HG03280 (cell line): Measurements from ENCODE around the gene CALCB.
"Not testable (repeated sequence)": the region's sequence is repeated elsewhere in the genome, so short reads cannot be mapped to it uniquely, and the experiment has no call there.

Experiments
- ATAC-seq: cut with Tn5 transposase; IDR thresholded peaks from one replicate; pipeline ENCODE4 v1.9.1; 2021; ENCODE audit warnings: mild to moderate bottlenecking, moderate library complexity; ENCODE audit not compliant: unreplicated experiment

Gene CALCB, protein sequence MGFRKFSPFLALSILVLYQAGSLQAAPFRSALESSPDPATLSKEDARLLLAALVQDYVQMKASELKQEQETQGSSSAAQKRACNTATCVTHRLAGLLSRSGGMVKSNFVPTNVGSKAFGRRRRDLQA

DNA sequence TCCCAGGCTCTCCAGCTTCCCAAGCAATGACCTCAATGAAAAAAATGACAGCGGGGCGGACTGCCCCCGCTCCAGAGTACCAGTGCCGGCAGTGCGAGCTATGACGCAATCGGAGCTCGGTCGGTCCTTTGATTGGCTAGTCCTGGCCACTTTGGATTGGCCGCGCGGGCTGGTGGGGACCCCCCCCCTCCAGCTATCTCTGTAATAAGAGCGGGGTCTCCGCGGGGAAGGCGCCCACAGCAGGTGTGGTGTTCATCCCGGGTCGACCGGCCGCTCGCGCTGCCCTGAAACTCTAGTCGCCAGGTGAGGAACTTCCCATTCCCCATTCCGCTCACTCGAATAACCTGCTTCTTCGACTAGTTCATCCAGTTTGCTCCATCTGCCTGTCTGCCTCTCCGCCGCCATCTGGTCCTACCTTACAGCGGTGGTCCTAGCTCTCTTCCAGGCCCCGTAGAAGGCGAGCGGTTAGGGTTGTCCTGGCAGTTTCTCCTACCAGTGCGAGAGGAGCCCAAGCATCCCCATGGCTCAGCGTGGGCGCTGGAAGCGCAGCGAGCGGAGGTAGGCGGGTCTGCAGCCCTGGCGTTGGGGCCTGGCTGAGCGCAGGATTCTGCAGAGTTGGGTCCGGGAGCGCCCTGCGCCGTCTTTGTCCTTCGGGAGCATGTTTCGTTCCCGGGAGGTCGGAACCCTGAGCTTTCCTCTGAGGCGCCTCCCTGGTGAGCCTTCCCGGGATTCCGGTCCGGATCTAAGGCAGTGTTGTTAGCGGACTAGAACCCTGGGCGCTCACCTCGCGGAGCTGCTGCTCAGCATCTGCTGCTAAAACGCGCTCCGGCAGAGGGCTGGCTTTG, at the start of gene CALCB:
Gene CALCB, plus strand, starts transcription at position 233 of the 845 bp plus-strand sequence. CDS start 1,126 bp downstream, outside the sequence.
- no peak for ATAC-seq

DNA sequence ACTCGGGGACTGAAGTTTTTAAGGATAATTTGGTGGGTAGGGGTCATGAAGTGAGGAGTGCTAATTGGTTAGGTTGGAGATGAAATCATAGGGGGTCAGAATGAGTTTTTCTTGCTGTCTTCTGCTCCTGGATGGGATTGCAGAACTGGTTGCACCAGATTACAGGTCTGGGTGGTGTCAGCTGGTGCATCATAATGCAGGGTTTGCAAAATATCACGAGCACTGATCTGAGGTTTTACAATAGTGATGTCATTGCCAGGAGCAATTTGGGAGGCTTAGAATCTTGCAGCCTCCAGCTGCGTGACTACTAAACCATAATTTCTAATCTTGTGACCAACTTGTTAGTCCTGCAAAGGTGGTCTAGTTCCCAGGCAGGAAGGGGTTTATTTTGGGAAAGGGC, 46.4 kb upstream of the CALCB start:
- no peak for ATAC-seq

GRCh38 chr11:15027956-15028355, 45.4 kb upstream of the CALCB start:
- no peak for ATAC-seq

DNA sequence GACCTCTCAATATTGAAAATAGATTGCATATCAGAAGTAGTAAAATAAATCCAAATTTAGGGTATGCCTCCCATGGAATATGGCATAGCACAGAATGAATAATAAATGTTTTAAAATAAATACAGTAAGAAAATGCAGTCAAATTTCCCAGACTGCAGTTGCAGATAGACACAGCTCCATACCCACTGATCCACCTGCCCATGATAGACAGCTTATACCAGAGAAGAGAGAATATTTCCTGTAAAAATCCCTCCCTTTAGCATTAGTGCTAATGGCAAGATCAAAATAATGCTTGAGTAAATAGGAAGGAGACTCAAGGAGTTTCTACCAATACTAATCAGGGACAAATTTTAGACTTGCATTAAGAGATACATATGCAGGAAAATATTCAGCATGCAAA, 45.0 kb upstream of the CALCB start:
- ATAC-seq, result no peak

DNA sequence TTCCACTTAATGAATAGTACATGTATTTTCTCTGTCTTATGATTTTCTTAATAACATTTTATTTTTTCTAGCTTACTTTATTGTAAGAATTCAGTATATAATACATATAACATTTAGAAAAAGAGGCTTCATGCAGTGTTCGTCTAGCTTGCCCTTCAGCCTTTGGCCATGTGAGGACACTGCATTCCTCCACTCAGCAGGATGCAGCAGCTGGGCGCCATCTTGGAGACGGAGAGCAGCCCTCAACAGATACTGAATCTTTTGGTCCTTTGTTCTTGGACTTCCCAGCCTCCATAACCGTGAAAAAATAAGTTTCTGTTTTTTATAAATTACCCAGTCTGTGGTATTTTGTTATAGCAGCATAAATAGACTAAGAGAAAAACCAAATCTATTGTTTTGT, 41.4 kb upstream of the CALCB start:
- not testable (repeated sequence) for ATAC-seq

- no peak for ATAC-seq
Observed at GRCh38 chr11:15034687-15035267, 38.6 kb upstream of the CALCB start.

DNA sequence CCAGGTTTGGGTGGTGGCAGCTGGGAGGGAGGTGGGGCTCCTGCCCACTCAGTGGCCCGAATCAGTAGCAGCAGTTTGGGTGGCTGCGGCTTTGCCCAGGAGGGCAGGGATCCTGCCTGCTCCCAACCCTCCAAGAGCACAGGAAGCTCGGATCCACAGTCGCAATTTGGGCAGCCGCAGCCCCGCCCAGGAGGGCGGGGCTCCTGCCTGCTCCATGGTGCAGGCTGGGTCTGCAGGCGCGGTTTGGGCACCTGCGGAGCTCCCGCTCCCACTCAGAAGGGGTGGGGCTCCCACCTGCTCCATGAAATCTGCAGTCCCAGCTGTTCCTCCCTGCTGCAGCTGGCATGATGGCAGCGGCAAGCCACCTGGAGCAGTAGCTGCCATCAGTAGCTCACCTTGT, 38.1 kb upstream of the CALCB start:
- no peak for ATAC-seq

- no peak for ATAC-seq
Observed at GRCh38 chr11:15038963-15039362, 34.4 kb upstream of the CALCB start.

DNA sequence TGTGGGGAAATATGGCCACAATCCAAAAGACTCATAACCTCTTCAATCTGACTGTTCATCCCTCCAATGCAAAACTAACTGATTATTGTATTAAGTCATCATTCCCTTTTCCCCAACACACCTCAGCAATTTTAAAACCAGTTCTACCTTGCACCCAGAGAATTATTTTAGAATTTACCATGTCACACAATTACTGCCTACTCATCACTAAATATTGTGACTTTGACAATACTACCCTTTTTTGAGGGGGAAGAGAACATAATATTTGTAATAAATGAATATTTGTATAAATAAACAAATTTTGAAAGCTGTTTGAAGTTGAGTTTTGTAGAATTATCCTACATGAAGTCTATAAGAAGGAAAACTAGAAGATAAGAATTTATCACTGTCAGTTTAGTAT, 28.2 kb upstream of the CALCB start:
- no peak for ATAC-seq

DNA sequence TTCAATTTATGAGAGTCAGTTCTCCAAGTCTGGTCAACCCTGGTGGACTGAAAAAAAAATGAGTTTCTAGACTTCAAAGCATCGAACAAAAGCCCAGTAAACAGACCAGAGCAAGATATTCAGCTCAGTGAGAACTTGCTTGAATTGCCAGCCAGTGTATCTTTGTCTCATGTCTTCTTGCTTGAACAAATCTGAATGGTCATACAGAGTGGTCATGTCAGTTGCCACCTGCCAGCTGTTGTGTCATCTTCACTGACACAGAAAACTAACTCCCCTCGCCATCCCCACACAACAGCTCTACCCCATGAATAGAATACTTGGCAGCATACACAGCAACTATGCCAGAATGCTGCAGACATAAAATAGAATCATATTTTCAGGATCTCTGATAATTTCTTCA, 27.5 kb upstream of the CALCB start:
- ATAC-seq, result no peak

- not testable (repeated sequence) for ATAC-seq
Observed at GRCh38 chr11:15046673-15047072, 26.7 kb upstream of the CALCB start.

DNA sequence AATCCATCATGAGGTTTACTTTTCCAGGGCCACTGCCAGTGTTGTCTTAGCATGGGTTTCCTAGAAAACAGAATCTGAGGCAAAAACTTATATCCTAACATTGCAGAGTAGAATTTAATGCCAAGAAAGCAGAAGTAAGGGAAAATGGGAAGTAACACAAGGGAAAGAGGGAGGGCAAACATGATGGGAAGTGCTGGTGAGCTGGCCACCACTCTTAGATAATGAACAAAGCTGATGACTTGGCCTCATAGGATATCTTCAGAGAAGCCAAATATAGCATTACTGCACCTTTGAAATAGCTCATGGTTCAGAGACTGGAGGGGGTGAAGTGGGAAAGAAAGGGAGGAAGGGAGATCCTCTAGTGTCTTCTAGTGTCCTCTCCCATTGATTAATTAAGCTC, 24.8 kb upstream of the CALCB start:
- ATAC-seq, result no peak

DNA sequence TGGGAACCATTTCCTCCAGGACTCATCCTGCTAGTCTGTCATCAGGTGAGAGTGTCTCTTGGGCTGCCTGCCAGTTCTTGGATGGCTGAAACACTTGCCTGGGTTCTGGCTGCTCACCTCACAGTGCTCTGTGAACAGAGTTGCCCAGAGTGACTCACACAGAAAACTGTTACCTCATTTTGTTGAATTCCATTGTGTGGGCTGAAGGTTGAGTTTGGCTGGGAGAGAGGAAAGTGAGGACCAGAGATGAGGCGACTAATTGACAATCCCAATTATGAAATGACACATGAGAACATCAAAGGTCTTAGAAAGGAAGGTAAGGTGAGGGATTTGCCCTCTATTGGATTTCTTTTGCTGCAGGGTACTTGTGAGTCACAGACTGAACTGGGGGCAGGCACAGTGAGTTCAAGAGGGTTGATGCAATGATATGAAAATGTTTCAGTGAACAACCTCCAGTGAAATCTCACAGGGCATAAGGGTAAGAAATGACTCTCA, 20.2 kb upstream of the CALCB start:
- no peak for ATAC-seq

DNA sequence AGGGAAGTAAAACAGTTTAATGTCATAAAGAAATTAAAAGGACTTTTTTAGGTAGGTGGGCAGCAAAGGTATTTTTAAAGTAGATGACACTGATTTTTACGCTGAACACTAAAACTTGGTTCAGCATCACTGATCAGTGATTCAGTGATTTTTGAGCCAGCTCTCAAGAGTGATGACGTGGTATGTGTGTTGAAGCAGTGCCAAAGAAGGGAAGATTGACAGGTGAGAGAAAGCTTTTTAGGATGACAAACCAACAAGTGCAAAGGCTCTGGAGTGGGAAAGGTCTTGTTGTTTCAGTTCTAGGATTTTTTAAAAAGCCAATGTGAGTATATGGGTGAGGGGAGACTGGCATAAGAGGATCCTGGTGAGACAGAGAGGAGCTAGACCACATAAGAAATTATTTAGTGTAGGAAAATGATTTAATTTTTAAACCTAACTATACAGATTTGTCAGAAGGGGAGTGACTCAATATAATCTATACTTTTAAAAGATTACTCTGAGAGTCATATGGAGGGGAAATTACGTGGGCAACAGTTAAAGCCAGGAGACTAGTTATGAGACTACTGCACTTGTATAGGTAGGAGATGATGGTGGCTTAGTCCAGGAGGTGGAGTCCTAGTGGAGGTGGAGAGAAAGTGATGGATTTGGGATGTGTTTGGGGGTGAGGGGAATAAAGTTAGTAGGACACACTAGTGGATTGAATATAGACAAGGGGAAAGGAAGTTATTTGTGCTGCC, 17.6 kb upstream of the CALCB start:
- no peak for ATAC-seq

DNA sequence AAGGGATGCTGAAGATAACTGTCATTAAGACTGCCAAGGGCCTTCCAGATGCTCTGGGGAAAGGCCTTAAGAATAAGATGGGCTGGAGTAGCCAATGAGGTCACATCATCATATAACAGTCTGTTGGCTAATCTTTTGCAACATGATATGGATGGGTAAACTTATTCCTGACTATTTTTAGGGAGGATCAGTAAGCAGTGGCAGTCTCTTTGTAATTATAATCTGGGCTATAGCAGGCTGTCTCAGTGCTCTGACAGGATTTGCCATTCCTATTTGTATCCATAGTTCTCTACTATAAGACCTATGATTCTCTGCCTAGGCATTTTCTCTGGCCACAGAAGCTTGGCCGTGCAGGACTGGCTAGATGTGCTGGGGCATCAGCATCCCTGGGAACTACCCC, 16.1 kb upstream of the CALCB start:
- no peak for ATAC-seq

DNA sequence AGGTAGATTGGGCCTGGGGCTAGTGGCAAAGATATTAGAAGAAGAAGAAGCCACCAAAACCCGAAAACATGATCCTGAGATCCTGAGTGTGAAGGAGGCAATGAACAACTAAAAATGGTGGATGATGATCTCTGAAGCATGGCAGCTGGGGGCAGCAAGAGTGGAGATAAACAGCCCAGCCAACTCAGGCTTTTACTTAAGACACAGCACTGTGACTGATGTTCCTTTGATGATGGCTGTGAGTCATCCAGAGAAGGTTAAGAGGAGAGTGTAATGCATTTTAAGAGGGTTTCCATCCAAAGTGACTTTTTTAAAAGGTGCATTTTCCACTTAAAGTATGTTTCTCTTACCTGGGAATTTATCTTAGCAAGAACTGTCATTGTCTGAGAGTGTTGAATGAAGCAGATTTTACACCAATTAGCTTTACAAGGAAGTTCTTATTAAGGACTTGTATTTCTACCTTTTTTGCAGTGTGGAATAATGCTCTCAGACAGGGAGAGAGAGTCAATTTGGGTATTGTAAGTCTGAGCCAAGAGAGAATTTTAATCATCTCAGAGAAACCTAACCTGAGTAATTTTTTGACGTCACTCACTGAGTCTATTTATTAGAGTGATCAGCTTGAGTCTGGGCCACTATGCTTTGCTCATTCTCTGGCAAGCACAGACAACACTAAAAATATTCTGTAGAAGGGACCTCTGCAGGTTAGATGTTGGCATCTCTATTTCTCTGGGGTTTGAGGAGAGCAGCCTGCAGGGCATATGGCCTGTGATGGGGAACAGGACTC, 14.1 kb upstream of the CALCB start:
- no peak for ATAC-seq

- no peak for ATAC-seq
Observed at GRCh38 chr11:15062599-15062998, 10.8 kb upstream of the CALCB start.

DNA sequence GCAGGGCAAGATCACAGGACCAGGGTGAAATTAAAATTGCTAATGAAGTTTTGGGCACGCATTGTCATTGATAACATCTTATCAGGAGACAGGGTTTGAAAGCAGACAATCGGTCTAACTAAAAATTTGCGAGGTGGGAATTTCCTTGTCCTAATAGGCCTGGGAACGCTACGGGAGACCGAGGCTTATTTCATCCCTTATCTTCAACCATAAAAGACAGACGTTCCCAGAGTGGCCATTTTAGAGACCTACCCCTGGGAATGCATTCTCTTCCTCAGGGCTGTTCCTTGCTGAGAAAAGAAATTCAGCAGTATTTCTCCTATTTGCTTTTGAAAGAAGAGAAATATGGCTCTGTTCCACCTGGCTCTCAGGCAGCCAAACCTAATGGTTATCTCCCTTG, 3.6 kb upstream of the CALCB start:
- ATAC-seq, result not testable (repeated sequence)

DNA sequence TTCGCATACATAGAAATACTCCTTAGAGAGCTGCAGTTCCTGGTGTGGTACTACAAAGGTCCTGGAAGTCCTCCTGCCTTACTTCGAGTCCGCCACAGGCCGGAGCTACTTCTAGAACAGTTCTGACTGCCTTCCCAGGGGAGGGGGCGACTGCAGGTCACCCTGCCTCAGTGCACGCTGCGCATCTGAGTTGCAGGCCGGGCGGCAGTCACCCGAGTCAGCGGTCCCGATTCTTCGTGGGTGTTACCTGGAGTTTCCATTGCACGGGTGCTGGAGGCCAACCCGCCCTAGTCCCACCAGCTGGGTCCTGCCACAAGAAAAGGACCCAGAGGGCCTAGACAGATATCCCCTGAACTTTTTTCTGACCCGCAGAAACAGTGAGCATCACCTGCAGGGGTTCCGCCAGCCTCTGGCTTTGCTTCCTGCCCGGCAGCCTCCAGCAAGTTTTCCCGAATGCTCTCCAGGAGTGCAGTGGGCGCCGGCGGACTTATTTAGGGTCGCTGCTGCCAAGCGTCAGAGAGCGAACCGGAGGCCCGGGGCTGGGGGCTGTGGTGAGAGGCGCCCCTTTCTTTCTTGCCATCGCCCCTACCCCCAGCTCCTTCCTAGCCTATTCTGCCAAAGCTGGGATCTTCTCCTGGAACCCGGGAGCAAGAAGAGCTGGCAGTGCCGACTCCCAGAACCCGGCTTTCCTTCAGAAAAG, 1.7 kb upstream of the CALCB start:
- no peak for ATAC-seq

- ATAC-seq, result no peak
Observed at GRCh38 chr11:15072551-15073143, 746 bp upstream of the CALCB start.
